WTC11 (cell line): Measurements from ENCODE around the gene ZNF414. TPM values are rescaled to one million over a fixed set of nuclear protein-coding genes. Genes with fewer than 3 reads are reported as not detected.

ENCODE experiments used
- ATAC-seq: fragments of 200-7000 bp; cut with Tn5 transposase; 2 replicates; pipeline ENCODE4 v1.10.0; 2021; ENCODE audit warnings: mild to moderate bottlenecking, moderate library complexity
- CTCF ChIA-PET: fragments of 300-600 bp; sonication (Branson Sonifier 250); formaldehyde crosslinking; loops from one replicate; lab custom pipeline; 2021; ENCODE audit warnings: antibody characterized with exemption; lab: Charles Lee
- POLR2A ChIA-PET: fragments of 350-600 bp; sonication (Branson Sonifier 250); formaldehyde crosslinking; loops from one replicate; lab custom pipeline; 2021; ENCODE audit warnings: antibody characterized with exemption; lab: Charles Lee
- DNase-seq: peaks from one replicate; pipeline ENCODE4 v3.0.0; 2021; ENCODE audit warnings: low spot score
- H3K27ac Mint-ChIP-seq: 2 replicates; pipeline ENCODE4 v1.8.0; 2021; ENCODE audit warnings: mixed read lengths
- H3K27me3 Mint-ChIP-seq: 2 replicates; pipeline ENCODE4 v1.8.0; 2021; ENCODE audit warnings: low read depth, mild to moderate bottlenecking, moderate library complexity, mixed read lengths
- H3K36me3 Mint-ChIP-seq: 2 replicates; pipeline ENCODE4 v1.8.0; 2021; ENCODE audit warnings: mixed read lengths
- H3K4me1 Mint-ChIP-seq: 2 replicates; pipeline ENCODE4 v1.8.0; 2022; ENCODE audit warnings: mixed read lengths
- H3K4me3 Mint-ChIP-seq: 2 replicates; pipeline ENCODE4 v1.8.0; 2021; ENCODE audit warnings: mild to moderate bottlenecking, moderate library complexity, mixed read lengths
- H3K9me3 Mint-ChIP-seq: 2 replicates; pipeline ENCODE4 v1.8.0; 2021; ENCODE audit warnings: mixed read lengths
- AR ChIP-seq: fragments of 250-450 bp; sonication (Bioruptor Pico); IDR thresholded peaks from 2 replicates; pipeline ENCODE4 v1.9.0; 2021; ENCODE audit warnings: mild to moderate bottlenecking
- CDX4 ChIP-seq: fragments of 250-450 bp; sonication (Bioruptor Pico); IDR thresholded peaks from 2 replicates; pipeline ENCODE4 v1.9.0; 2021; ENCODE audit warnings: moderate library complexity, mild to moderate bottlenecking, inconsistent platforms, borderline replicate concordance
- ELF4 ChIP-seq: sonication (generic); formaldehyde crosslinking; IDR thresholded peaks from 2 replicates; pipeline ENCODE4 v1.8.1; 2022; ENCODE audit warnings: low read depth, mild to moderate bottlenecking, moderate library complexity, missing genetic modification reagents
- FOXP1 ChIP-seq: sonication (generic); formaldehyde crosslinking; IDR thresholded peaks from 2 replicates; pipeline ENCODE4 v1.8.0; 2022; ENCODE audit warnings: missing genetic modification reagents, mild to moderate bottlenecking, moderate library complexity, borderline replicate concordance
- JAZF1 ChIP-seq: fragments of 250-450 bp; sonication (Bioruptor Pico); IDR thresholded peaks from 2 replicates; pipeline ENCODE4 v1.9.0; 2021; ENCODE audit warnings: moderate library complexity, mild to moderate bottlenecking, inconsistent platforms
- NFE2L1 ChIP-seq: sonication (generic); formaldehyde crosslinking; IDR thresholded peaks from 2 replicates; pipeline ENCODE4 v1.8.1; 2023; ENCODE audit warnings: missing genetic modification reagents
- NR1H2 ChIP-seq: sonication (generic); formaldehyde crosslinking; IDR thresholded peaks from 2 replicates; pipeline ENCODE4 v1.9.0; 2021; ENCODE audit warnings: mild to moderate bottlenecking, moderate library complexity, missing genetic modification reagents
- PRRX2 ChIP-seq: fragments of 250-450 bp; sonication (Bioruptor Pico); IDR thresholded peaks from 2 replicates; pipeline ENCODE4 v1.8.0; 2021; ENCODE audit warnings: mild to moderate bottlenecking
- RELA ChIP-seq: sonication (generic); formaldehyde crosslinking; IDR thresholded peaks from 2 replicates; pipeline ENCODE4 v1.8.1; 2022; ENCODE audit warnings: missing genetic modification reagents, mild to moderate bottlenecking, borderline replicate concordance
- SOX15 ChIP-seq: fragments of 250-450 bp; sonication (Bioruptor Pico); IDR thresholded peaks from 2 replicates; pipeline ENCODE4 v1.9.0; 2021; ENCODE audit warnings: mild to moderate bottlenecking
- ZNF263 ChIP-seq: sonication (generic); formaldehyde crosslinking; IDR thresholded peaks from 2 replicates; pipeline ENCODE4 v1.8.1; 2022; ENCODE audit warnings: low read depth, mild to moderate bottlenecking, moderate library complexity, missing genetic modification reagents
- ZNF416 ChIP-seq: fragments of 250-450 bp; sonication (Bioruptor Pico); IDR thresholded peaks from 2 replicates; pipeline ENCODE4 v1.9.0; 2021; ENCODE audit warnings: mild to moderate bottlenecking, inconsistent platforms
- total RNA-seq: library from RNA; stranded (reverse); gene quantifications from 3 replicates; pipeline ENCODE4 v1.2.3, GENCODE V29; 2021
- TF ChIP-seq, protein P1 (sequence below): sonication (generic); formaldehyde crosslinking; IDR thresholded peaks from 2 replicates; pipeline ENCODE4 v1.8.0; 2022; ENCODE audit warnings: mild to moderate bottlenecking, missing genetic modification reagents
- TF ChIP-seq, protein P2 (sequence below): sonication (generic); formaldehyde crosslinking; IDR thresholded peaks from 2 replicates; pipeline ENCODE4 v1.8.1; 2023; ENCODE audit warnings: mild to moderate bottlenecking, missing genetic modification reagents
- TF ChIP-seq, protein P3 (sequence below): sonication (generic); formaldehyde crosslinking; IDR thresholded peaks from 2 replicates; pipeline ENCODE4 v1.8.1; 2023; ENCODE audit warnings: mild to moderate bottlenecking, missing genetic modification reagents, borderline replicate concordance

The ZNF414 gene
- total RNA-seq, 1 experiment from 2014 or later = 38.2 TPM

DNA sequence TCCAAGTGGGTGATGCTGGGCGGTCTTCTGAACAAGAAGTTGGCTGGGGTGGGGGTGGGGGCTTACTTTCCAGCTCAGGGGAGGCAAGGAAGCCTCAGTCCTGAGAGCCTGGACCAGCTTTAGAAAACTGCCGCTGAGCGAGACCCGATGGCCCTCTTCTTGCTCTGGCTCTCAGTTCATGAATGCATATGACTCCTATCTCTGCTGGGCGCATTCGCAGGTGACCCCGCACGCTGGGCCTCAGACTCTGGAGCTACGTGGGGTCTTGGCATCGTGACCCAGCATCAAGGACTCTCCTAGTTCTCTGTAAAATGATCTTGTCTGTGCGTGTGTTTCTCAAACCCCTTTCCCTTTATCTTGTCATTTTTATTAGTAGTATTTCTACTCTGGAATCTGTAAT is 31.3 kb downstream of the ZNF414 start:
- POLR2A ChIA-PET = interaction anchor here (0.7 kb wide), 1 partner anchor 18 kb away, joined by 3 read pairs; no protein-coding TSS in a partner anchor
- Mint-ChIP-seq H3K27ac (peak overlapping the region; percentile 72), H3K9me3 (no peaks in the 10 kb centered on the region)
- DNase-seq = no peak
- no peak for TF ChIP-seq SOX15 (CRISPR knock-in tag)
- TF ChIP-seq CDX4 (CRISPR knock-in tag) = no peak
- TF ChIP-seq ZNF416 (CRISPR knock-in tag) = no peak
- TF ChIP-seq NR1H2 (CRISPR knock-in tag) = no peak
- no peak for TF ChIP-seq PRRX2 (CRISPR knock-in tag)
- TF ChIP-seq ZNF263 (CRISPR knock-in tag) = no peak
- TF ChIP-seq, protein P1, sequence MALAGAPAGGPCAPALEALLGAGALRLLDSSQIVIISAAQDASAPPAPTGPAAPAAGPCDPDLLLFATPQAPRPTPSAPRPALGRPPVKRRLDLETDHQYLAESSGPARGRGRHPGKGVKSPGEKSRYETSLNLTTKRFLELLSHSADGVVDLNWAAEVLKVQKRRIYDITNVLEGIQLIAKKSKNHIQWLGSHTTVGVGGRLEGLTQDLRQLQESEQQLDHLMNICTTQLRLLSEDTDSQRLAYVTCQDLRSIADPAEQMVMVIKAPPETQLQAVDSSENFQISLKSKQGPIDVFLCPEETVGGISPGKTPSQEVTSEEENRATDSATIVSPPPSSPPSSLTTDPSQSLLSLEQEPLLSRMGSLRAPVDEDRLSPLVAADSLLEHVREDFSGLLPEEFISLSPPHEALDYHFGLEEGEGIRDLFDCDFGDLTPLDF (CRISPR knock-in tag) = no peak
- TF ChIP-seq, all 79 proteins: peak for 0
- H3K4me1 Mint-ChIP-seq = peaks cover 11% of the 10 kb centered on the region; the same call in 1 of the 2 replicates
- CTCF ChIA-PET = interaction anchor here (0.6 to 2.0 kb wide), 5 partner anchors 12 to 128 kb away, joined by 3 to 7 read pairs (median 5); partner anchors contain the start of gene MARCHF2
- peaks cover 88% of the 10 kb centered on the region for H3K36me3 Mint-ChIP-seq
- no peaks in the 10 kb centered on the region for H3K27me3 Mint-ChIP-seq
- ATAC-seq = no peak
- H3K4me3 Mint-ChIP-seq = no peak overlapping the region

DNA sequence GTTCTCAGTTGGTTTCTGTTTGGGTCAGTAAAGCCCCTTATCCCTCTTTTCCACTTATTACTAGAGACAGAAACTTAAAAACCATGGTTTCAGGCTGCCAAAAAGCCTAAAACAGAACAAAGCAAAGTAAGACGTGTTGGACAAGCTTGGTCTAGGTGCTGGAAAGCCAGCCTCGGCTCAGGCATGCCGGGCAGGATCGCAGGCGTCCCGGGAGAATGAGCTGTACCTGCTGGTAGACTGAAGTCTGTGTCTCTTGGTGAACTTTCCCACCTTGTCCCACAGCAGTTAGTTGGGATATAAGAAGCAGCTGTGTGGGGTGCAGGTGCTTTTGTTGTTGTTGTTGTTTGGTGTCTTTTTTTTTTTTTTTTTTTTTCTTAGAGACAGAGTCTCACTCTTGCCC is 32.4 kb downstream of the ZNF414 start:
- Mint-ChIP-seq H3K36me3 (peaks cover 87% of the 10 kb centered on the region), H3K9me3 (no peaks in the 10 kb centered on the region), H3K4me3 (no peak overlapping the region), H3K27ac (peak overlapping the region; percentile 85), H3K27me3 (no peaks in the 10 kb centered on the region), H3K4me1 (peaks cover 11% of the 10 kb centered on the region; the same call in 1 of the 2 replicates)
- ChIA-PET CTCF (interaction anchor here (0.6 to 2.0 kb wide), 6 partner anchors 13 to 118 kb away, joined by 3 to 7 read pairs (median 4); partner anchors contain the start of gene MARCHF2), POLR2A (no interaction called here)
- no peak for TF ChIP-seq NFE2L1 (CRISPR knock-in tag)
- no peak for ATAC-seq
- no peak for DNase-seq

GRCh38 chr19:8481201-8481600 is 32.8 kb downstream of the ZNF414 start:
- ChIA-PET POLR2A (interaction anchor here (0.6 kb wide), 1 partner anchor 83 kb away, joined by 3 read pairs; no protein-coding TSS in a partner anchor), CTCF (interaction anchor here (0.6 to 2.0 kb wide), 5 partner anchors 14 to 105 kb away, joined by 3 to 7 read pairs (median 4); partner anchors contain the start of gene MARCHF2)
- Mint-ChIP-seq H3K27ac (peak overlapping the region; percentile 85), H3K4me3 (no peak overlapping the region), H3K4me1 (peaks cover 11% of the 10 kb centered on the region; the same call in 1 of the 2 replicates), H3K36me3 (peaks cover 86% of the 10 kb centered on the region), H3K9me3 (no peaks in the 10 kb centered on the region), H3K27me3 (no peaks in the 10 kb centered on the region)
- DNase-seq (no peak), ATAC-seq (no peak)
- no peak for TF ChIP-seq ELF4 (CRISPR knock-in tag)
- TF ChIP-seq RELA (CRISPR knock-in tag) = no peak
- TF ChIP-seq FOXP1 (CRISPR knock-in tag) = no peak
- TF ChIP-seq AR = no peak
- TF ChIP-seq, protein P2, sequence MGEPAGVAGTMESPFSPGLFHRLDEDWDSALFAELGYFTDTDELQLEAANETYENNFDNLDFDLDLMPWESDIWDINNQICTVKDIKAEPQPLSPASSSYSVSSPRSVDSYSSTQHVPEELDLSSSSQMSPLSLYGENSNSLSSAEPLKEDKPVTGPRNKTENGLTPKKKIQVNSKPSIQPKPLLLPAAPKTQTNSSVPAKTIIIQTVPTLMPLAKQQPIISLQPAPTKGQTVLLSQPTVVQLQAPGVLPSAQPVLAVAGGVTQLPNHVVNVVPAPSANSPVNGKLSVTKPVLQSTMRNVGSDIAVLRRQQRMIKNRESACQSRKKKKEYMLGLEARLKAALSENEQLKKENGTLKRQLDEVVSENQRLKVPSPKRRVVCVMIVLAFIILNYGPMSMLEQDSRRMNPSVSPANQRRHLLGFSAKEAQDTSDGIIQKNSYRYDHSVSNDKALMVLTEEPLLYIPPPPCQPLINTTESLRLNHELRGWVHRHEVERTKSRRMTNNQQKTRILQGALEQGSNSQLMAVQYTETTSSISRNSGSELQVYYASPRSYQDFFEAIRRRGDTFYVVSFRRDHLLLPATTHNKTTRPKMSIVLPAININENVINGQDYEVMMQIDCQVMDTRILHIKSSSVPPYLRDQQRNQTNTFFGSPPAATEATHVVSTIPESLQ (CRISPR knock-in tag) = no peak
- no peak for TF ChIP-seq JAZF1
- TF ChIP-seq, protein P3, sequence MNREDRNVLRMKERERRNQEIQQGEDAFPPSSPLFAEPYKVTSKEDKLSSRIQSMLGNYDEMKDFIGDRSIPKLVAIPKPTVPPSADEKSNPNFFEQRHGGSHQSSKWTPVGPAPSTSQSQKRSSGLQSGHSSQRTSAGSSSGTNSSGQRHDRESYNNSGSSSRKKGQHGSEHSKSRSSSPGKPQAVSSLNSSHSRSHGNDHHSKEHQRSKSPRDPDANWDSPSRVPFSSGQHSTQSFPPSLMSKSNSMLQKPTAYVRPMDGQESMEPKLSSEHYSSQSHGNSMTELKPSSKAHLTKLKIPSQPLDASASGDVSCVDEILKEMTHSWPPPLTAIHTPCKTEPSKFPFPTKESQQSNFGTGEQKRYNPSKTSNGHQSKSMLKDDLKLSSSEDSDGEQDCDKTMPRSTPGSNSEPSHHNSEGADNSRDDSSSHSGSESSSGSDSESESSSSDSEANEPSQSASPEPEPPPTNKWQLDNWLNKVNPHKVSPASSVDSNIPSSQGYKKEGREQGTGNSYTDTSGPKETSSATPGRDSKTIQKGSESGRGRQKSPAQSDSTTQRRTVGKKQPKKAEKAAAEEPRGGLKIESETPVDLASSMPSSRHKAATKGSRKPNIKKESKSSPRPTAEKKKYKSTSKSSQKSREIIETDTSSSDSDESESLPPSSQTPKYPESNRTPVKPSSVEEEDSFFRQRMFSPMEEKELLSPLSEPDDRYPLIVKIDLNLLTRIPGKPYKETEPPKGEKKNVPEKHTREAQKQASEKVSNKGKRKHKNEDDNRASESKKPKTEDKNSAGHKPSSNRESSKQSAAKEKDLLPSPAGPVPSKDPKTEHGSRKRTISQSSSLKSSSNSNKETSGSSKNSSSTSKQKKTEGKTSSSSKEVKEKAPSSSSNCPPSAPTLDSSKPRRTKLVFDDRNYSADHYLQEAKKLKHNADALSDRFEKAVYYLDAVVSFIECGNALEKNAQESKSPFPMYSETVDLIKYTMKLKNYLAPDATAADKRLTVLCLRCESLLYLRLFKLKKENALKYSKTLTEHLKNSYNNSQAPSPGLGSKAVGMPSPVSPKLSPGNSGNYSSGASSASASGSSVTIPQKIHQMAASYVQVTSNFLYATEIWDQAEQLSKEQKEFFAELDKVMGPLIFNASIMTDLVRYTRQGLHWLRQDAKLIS (CRISPR knock-in tag) = no peak
